Subcutaneous abdominal adipose tissue (tissue), 5 donors: ENCODE results near the gene SPSB2.
A peak's percentile ranks its signal among the peaks of the same experiment; 100 is the strongest.

Experiments used
- H3K27ac ChIP-seq: one replicate; pipeline ENCODE4 v1.7.0; 2013; ENCODE audit warnings: low read depth, mild to moderate bottlenecking, inconsistent platforms, low read length, moderate library complexity
- H3K27me3 ChIP-seq, 5 donors: one replicate each; pipeline ENCODE4 v1.7.0; 2013; ENCODE audit warnings: low read length in 5 of 5, inconsistent platforms in 1 of 5; ENCODE audit not compliant: control insufficient read depth in 5 of 5, insufficient read depth in 4 of 5
- H3K36me3 ChIP-seq, 5 donors: one replicate each; pipeline ENCODE4 v1.7.0; 2013; ENCODE audit warnings: low read length in 5 of 5; ENCODE audit not compliant: control insufficient read depth in 5 of 5, insufficient read depth in 5 of 5
- H3K4me1 ChIP-seq, 5 donors: one replicate each; pipeline ENCODE4 v1.7.0; 2013; ENCODE audit warnings: low read length in 5 of 5, mild to moderate bottlenecking in 3 of 5, moderate library complexity in 1 of 5; ENCODE audit not compliant: control insufficient read depth in 5 of 5, insufficient read depth in 5 of 5
- H3K4me3 ChIP-seq, 5 donors: one replicate each; pipeline ENCODE4 v1.7.0; 2013; ENCODE audit warnings: low read length in 5 of 5, low read depth in 1 of 5
- H3K9ac ChIP-seq, 5 donors: one replicate each; pipeline ENCODE4 v1.7.0; 2013; ENCODE audit warnings: low read length in 5 of 5, mild to moderate bottlenecking in 4 of 5, moderate library complexity in 3 of 5
- H3K9me3 ChIP-seq, 5 donors: one replicate each; pipeline ENCODE4 v1.7.0; 2013; ENCODE audit warnings: low read length in 5 of 5; ENCODE audit not compliant: control insufficient read depth in 5 of 5
- donor health status: healthy.
- donor health status: healthy.
- donor health status: healthy.
- donor health status: healthy.
- donor health status: healthy.

SPSB2 gene

GRCh38 chr12:6863586-6864321 is 9.3 kb downstream of the SPSB2 start:
- Histone ChIP-seq H3K36me3 (peaks cover 0 to 70% (median 62%) of the 10 kb centered on the region in 5 donors), H3K27ac (no peak overlapping the region), H3K4me3 (no peak overlapping the region), H3K4me1 (peaks cover 5 to 21% (median 19%) of the 10 kb centered on the region in 5 donors), H3K9ac (no peak overlapping the region), H3K9me3 (no peaks in the 10 kb centered on the region), H3K27me3 (no peaks in the 10 kb centered on the region)

DNA sequence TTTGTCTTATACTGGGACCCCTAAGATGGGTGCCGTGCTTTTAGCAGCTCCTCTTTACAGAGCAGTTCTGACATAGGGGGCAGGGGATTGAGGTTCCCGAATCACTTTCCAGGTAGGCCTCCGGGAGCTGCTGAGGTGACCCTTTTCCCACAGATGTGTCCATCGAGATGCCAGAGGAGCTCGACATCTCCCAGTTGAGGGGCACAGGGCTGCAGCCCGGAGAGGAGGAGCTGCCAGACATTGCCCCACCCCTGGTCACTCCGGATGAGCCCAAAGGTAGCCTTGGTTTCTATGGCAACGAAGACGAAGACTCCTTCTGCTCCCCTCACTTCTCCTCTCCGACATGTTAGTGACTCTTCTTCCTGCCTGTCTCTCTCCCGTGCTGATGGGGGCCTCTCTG is 10.1 kb downstream of the SPSB2 start:
- H3K27me3 ChIP-seq: no peaks in the 10 kb centered on the region

DNA sequence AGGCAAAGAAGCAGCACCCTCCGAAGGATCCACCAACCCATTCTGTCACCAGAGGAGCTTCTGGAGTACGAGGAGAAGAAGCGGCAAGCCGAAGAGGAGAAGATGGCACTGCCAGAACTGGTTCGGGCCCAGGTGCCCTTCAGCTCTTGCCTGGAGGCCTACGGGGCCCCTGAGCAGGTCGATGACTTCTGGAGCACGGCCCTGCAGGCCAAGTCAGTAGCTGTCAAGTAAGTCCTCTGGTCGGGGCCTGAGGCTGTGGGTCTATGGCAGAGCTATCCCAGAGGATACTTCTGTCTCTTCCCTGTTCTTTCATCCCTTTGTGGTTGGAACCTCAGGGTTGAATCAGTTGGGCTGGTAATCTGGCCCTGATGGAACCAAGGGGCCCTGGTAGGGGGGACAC is 11.7 kb downstream of the SPSB2 start:
- Histone ChIP-seq H3K27me3 (no peaks in the 10 kb centered on the region), H3K4me3 (no peak overlapping the region), H3K27ac (no peak overlapping the region), H3K4me1 (peaks cover 0 to 5% (median 2%) of the 10 kb centered on the region in 5 donors), H3K9ac (no peak overlapping the region), H3K36me3 (peaks cover 5 to 94% (median 86%) of the 10 kb centered on the region in 5 donors), H3K9me3 (no peaks in the 10 kb centered on the region)

More for the DNA sequence above, 10.1 kb downstream of the SPSB2 start:
- H3K27ac ChIP-seq: no peak overlapping the region
- no peak overlapping the region for H3K9ac ChIP-seq
- no peak overlapping the region for H3K4me3 ChIP-seq
- H3K36me3 ChIP-seq: peaks cover 1 to 78% (median 69%) of the 10 kb centered on the region in 5 donors
- H3K4me1 ChIP-seq: peaks cover 5 to 14% (median 12%) of the 10 kb centered on the region in 5 donors
- no peaks in the 10 kb centered on the region for H3K9me3 ChIP-seq

DNA sequence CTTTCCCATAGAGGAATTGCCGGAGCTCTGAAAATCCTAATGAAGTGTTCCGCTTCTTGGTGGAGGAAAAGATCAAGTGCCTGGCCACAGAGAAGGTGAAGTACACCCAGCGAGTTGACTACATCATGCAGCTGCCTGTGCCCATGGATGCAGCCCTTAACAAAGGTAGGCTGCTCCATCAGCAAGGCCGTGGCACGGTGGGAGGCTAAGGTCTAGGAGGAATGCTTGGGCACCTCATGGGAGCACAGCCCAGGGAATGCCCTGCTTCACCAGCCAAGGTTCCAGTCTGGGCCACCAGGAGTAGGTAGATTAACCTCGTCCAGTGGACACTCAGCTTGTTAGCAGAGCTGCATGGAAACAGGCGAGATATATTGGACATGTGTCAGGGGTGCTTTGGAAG is 12.2 kb downstream of the SPSB2 start:
- Histone ChIP-seq H3K27me3 (no peaks in the 10 kb centered on the region), H3K9ac (no peak overlapping the region), H3K27ac (no peak overlapping the region), H3K36me3 (peaks cover 5 to 97% (median 90%) of the 10 kb centered on the region in 5 donors), H3K4me1 (peaks cover 0 to under 1% (median 0%) of the 10 kb centered on the region in 5 donors), H3K4me3 (no peak overlapping the region), H3K9me3 (no peaks in the 10 kb centered on the region)

DNA sequence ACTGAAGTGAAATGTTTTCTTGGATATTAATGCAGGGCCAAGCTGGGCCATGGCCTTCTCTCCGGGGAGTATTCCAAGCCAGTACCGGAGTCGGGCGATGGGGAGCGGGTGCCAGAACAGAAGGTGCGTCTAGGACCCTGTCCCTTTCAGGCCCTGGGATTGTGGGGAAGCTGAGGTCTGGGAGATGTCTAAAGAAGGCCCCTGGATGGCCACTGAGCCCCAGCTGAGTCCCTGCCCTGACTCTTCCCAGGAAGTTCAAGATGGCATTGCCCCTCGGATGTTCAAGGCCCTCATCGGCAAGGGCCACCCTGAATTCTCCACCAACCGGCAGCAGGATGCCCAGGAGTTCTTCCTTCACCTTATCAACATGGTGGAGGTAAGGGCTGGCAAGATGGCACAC is 13.0 kb downstream of the SPSB2 start:
- Histone ChIP-seq H3K27me3 (no peaks in the 10 kb centered on the region), H3K4me1 (no peaks in the 10 kb centered on the region), H3K27ac (no peak overlapping the region), H3K36me3 (peaks cover 5 to 94% (median 90%) of the 10 kb centered on the region in 5 donors), H3K9ac (no peak overlapping the region), H3K4me3 (no peak overlapping the region), H3K9me3 (no peaks in the 10 kb centered on the region)

DNA sequence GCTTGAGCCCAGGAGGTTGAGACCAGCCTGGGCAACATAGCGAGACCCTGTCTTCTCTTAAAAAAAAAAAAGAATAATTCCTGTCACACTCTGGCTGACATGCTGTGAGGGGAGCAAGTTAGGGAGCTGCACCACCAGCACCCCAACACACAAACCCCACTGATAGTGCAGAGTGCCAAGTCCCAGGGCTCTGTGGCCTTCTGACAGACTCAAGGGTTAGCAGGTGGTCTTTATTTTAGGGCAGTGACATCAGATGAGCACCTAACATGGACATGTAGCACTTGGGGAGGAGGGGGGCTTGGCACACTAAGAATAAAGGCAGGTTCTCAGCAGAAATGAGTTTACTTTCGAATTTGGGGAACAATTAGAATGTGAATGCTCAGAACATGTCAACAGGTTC is 14.3 kb downstream of the SPSB2 start:
- Histone ChIP-seq H3K9me3 (no peaks in the 10 kb centered on the region), H3K4me3 (no peak overlapping the region), H3K27ac (no peak overlapping the region), H3K27me3 (no peaks in the 10 kb centered on the region), H3K9ac (no peak overlapping the region), H3K4me1 (peaks cover 0 to 1% (median 0%) of the 10 kb centered on the region in 5 donors), H3K36me3 (peaks cover 5 to 82% (median 79%) of the 10 kb centered on the region in 5 donors)

GRCh38 chr12:6855322-6855721 is 17.8 kb downstream of the SPSB2 start:
- no peak overlapping the region for H3K9ac ChIP-seq
- H3K36me3 ChIP-seq: peaks cover 5 to 54% (median 48%) of the 10 kb centered on the region in 5 donors
- no peak overlapping the region for H3K27ac ChIP-seq
- H3K4me3 ChIP-seq: no peak overlapping the region
- peaks cover 17 to 24% (median 23%) of the 10 kb centered on the region in 5 donors for H3K4me1 ChIP-seq
- H3K9me3 ChIP-seq: peaks cover 0 to 5% (median 0%) of the 10 kb centered on the region in 5 donors
- H3K27me3 ChIP-seq: peaks cover 0 to 14% (median 0%) of the 10 kb centered on the region in 5 donors

DNA sequence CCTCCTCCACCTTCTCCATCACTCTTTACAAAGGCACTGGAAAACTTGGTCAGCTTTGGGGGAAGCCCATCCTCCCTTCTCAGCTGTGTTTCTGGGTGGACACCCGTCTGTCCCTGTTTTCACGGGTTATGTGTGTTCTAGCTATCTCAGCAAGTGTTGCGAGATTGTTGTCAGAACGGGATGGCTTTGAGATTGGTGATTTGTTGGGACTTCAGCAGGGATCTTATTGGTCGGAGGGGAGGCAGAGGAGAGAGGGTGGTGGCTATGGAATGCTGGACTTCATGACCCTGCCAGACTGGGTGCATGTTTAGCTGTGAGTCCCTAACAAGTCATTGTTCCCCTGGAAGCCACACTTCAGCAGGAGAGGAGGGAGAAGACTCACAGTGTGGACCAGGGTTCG is 19.1 kb downstream of the SPSB2 start:
- Histone ChIP-seq H3K9me3 (peaks cover 0 to 5% (median 0%) of the 10 kb centered on the region in 5 donors), H3K36me3 (peaks cover 5 to 44% (median 37%) of the 10 kb centered on the region in 5 donors), H3K9ac (no peak overlapping the region), H3K27ac (no peak overlapping the region), H3K4me1 (peaks cover 17 to 24% (median 23%) of the 10 kb centered on the region in 5 donors), H3K27me3 (peaks cover 0 to 14% (median 0%) of the 10 kb centered on the region in 5 donors), H3K4me3 (no peak overlapping the region)

- H3K4me3 ChIP-seq: peak overlapping the region in 1 of 5 donors; percentile 98
Measured at GRCh38 chr12:6853626-6854025, 19.5 kb downstream of the SPSB2 start.

DNA sequence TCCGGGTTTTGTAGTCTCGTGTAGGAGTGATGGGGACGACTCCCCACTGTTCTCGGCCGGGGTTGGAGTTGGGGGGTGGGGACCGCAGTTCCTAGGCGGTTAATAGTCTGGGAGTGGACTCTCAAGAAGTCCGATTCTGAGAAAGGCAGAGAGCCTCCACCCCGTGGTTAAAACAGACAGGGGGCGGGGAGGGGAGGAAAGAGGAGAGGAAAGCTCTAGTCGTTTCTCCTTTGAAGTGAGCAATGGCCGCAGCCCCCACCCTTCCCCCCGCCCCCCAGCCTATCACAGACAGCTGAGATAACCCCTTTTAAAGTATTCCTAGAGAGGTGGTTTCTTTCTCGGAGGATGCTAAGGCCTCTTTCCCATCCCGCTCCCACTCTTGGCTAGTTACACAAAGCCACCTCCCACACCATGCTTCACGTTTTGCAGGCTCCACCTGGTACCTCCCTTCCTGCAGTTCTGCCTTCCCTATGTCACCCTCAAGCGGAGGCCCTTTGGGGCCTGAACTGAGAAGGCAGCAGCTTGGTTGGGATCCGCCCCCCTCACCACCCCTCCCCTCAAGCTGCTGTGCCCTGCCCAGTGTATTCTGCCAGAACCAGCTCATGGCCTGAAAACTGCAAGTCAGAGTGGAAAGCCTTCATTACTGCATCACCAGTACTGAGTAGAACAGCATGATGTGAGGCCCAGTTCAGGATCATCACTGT is 20.3 kb downstream of the SPSB2 start:
- H3K27me3 ChIP-seq: peaks cover 0 to 14% (median 0%) of the 10 kb centered on the region in 5 donors
- peaks cover 17 to 24% (median 23%) of the 10 kb centered on the region in 5 donors for H3K4me1 ChIP-seq
- H3K9me3 ChIP-seq: peaks cover 0 to 5% (median 0%) of the 10 kb centered on the region in 5 donors
- peak overlapping the region; percentile 54 to 98 (median 98) for H3K4me3 ChIP-seq
- H3K36me3 ChIP-seq: peaks cover 2 to 31% (median 25%) of the 10 kb centered on the region in 5 donors
- peak overlapping the region; percentile 28 to 99 (median 64) for H3K9ac ChIP-seq
- peak overlapping the region; percentile 96 for H3K27ac ChIP-seq

More at GRCh38 chr12:6853626-6854025, 19.5 kb downstream of the SPSB2 start:
- peaks cover 17 to 24% (median 23%) of the 10 kb centered on the region in 5 donors for H3K4me1 ChIP-seq
- peaks cover 5 to 40% (median 33%) of the 10 kb centered on the region in 5 donors for H3K36me3 ChIP-seq
- peak overlapping the region; percentile 96 for H3K27ac ChIP-seq
- H3K9me3 ChIP-seq: peaks cover 0 to 5% (median 0%) of the 10 kb centered on the region in 5 donors
- no peak overlapping the region for H3K9ac ChIP-seq
- H3K27me3 ChIP-seq: peaks cover 0 to 14% (median 0%) of the 10 kb centered on the region in 5 donors
